Jurkat, Clone E6-1 (cell line): ENCODE data around the gene TMEM106A.
"Not testable (repeated sequence)": the region's sequence is repeated elsewhere in the genome, so short reads cannot be mapped to it uniquely, and the experiment has no call there.

Experiments
- DNase-seq: peaks from one replicate; pipeline ENCODE4 v3.0.0-alpha.2; 2011; ENCODE audit warnings: low read depth, low spot score
- H3K4me3 ChIP-seq: 2 replicates; pipeline ENCODE4 v1.5.1; 2011; ENCODE audit warnings: mild to moderate bottlenecking, low read length, control low read depth, moderate library complexity

The TMEM106A gene

DNA sequence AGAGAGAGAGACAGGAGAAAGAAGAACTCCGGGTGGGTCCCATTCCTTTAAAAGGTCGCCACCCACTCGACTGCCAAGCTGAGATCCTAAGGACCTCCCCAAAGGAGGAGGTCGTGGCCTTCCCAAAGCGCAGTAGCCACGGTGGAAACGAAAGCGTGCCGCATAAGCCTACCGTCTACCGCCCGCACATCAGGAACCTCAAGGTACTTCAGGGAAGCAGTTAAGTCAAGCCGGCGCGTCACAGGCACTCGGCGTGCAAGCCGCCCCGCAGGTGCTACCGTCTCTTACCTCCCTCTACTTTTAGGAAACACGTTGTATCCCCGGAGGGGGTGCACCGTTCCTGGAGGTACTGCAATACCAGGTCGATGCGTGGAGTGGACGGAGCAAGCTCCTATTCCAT, 27.9 kb downstream of the TMEM106A start:
- not testable (repeated sequence) for H3K4me3 ChIP-seq, DNase-seq

DNA sequence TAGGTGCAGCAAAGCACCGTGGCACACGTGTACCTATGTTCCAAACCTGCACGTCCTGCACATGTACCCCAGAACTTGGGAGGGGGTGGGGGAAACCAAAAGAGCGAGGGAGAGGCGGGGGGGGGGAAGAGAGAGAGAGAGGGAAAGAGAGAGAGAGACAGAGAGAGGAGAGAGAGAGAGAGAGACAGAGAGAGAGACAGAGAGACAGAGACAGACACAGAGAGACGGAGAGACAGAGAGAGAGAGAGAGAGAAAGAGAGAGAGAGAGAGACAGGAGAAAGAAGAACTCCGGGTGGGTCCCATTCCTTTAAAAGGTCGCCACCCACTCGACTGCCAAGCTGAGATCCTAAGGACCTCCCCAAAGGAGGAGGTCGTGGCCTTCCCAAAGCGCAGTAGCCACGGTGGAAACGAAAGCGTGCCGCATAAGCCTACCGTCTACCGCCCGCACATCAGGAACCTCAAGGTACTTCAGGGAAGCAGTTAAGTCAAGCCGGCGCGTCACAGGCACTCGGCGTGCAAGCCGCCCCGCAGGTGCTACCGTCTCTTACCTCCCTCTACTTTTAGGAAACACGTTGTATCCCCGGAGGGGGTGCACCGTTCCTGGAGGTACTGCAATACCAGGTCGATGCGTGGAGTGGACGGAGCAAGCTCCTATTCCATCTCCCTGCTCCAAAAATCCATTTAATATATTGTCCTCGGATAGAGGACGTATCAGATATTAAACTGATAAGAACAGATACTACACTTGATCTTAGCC, 29.1 kb downstream of the TMEM106A start:
- DNase-seq, H3K4me3 ChIP-seq: not testable (repeated sequence)

DNA sequence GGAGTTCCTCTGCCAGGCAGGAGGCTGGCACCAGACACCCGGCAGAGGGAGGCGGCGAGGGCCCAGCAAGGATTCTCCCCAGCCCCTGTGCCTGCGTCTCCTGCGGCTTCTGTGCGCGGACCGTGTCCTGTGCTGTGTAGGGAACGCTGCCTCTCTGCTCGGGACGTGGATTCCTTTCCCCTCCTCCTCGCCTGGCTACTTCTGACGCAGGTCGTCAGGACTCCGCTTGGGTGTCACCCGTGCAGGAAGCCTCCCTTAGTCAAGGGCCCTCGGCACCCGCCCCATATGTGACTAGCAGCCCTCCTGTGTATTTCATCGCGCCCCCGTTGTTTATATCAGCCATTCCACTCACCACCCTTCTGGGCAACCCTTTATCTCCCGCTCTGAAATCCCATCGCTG, 34.8 kb downstream of the TMEM106A start:
- H3K4me3 ChIP-seq, DNase-seq: not testable (repeated sequence)
